HG02943 (cell line): Measurements from ENCODE around the gene CEP295NL.
"Not testable (repeated sequence)": the region's sequence is repeated elsewhere in the genome, so short reads cannot be mapped to it uniquely, and the experiment has no call there.

Source experiments
- ATAC-seq: cut with Tn5 transposase; IDR thresholded peaks from one replicate; pipeline ENCODE4 v1.9.1; 2021; ENCODE audit warnings: mild to moderate bottlenecking, low read depth, moderate library complexity; ENCODE audit not compliant: unreplicated experiment

Gene CEP295NL

GRCh38 chr17:78933025-78933958 lies 30.3 kb upstream of the CEP295NL start:
- no peak for ATAC-seq

- no peak for ATAC-seq
These were observed 27.1 kb upstream of the CEP295NL start for GRCh38 chr17:78929908-78930775.

- no peak for ATAC-seq
These were observed 22.9 kb upstream of the CEP295NL start for GRCh38 chr17:78925662-78926555.

- ATAC-seq, result no peak
These were observed 22.2 kb upstream of the CEP295NL start, which contains the start of gene TIMP2 for GRCh38 chr17:78925234-78925633. Gene TIMP2 (minus strand): TSS chr17:78925387. CDS start chr17:78925088, 299 bp downstream.

GRCh38 chr17:78924481-78925151 lies 21.6 kb upstream of the CEP295NL start:
- ATAC-seq, result no peak

GRCh38 chr17:78923660-78924453 lies 20.9 kb upstream of the CEP295NL start:
- ATAC-seq, result no peak

GRCh38 chr17:78922816-78923498 lies 20.0 kb upstream of the CEP295NL start:
- ATAC-seq, result no peak

- ATAC-seq, result no peak
These were observed 18.5 kb upstream of the CEP295NL start for GRCh38 chr17:78921437-78921971.

- no peak for ATAC-seq
These were observed 17.5 kb upstream of the CEP295NL start for GRCh38 chr17:78920528-78920927.

- no peak for ATAC-seq
These were observed 17.0 kb upstream of the CEP295NL start for GRCh38 chr17:78919861-78920450.

- ATAC-seq, result no peak
These were observed 16.0 kb upstream of the CEP295NL start for GRCh38 chr17:78918979-78919378.

GRCh38 chr17:78917451-78918275 lies 14.7 kb upstream of the CEP295NL start:
- ATAC-seq, result no peak

GRCh38 chr17:78915872-78916632 lies 13.1 kb upstream of the CEP295NL start:
- no peak for ATAC-seq

GRCh38 chr17:78913115-78913514 lies 10.1 kb upstream of the CEP295NL start:
- no peak for ATAC-seq

- no peak for ATAC-seq
These were observed 9.1 kb upstream of the CEP295NL start for GRCh38 chr17:78912082-78912481.

GRCh38 chr17:78911543-78911942 lies 8.5 kb upstream of the CEP295NL start:
- not testable (repeated sequence) for ATAC-seq
